WI38 (cell line): ENCODE data around the gene NNMT.
A peak's percentile ranks its signal among the peaks of the same experiment; 100 is the strongest.

Experiments used
- H3K4me3 ChIP-seq: 2 replicates; pipeline ENCODE4 v1.5.1; 2011; ENCODE audit warnings: low read depth, mild to moderate bottlenecking, control low read depth, low read length
- TF ChIP-seq, protein P1 (sequence below): IDR thresholded peaks from 2 replicates; pipeline ENCODE4 v1.5.1; 2012; ENCODE audit warnings: low read depth, mild to moderate bottlenecking, control low read depth, low read length

NNMT gene

DNA sequence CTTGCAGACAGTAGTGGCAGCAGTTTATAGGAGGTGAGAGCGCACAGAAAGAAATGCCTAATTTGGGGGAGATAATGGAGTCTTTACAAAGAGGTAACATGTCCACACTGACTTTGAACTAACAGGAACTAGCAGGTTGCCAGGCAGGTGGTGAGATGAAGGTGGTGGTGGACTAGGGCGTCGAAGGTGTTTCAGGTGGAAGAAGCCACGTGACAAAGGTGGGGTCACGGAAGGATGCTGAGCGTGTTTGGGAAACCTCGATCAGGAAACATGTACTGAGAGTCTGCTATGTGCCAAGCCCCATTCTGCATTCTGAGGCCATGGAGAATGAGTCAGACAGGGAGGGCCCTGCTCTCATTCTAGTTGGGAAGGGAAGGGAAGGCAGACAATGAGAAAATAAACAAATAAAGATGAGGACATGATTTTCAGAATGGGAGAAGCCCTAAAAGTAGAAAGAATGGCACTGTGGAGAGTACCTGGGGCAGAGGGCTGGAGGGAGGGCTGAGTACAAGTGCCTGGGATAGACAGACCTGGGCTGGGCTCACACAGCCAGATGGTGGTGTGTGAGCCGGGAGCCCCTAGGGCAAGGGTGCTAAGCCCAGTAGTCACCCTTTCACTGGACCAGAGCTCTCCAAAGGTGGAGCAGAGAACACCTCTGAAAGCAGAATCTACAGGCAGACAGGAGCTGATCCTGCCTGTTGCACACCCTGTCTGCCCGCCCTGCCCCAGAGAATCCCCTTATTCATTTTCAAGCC lies 16.2 kb upstream of the NNMT start:
- no peak overlapping the region for H3K4me3 ChIP-seq
- TF ChIP-seq, protein P1, sequence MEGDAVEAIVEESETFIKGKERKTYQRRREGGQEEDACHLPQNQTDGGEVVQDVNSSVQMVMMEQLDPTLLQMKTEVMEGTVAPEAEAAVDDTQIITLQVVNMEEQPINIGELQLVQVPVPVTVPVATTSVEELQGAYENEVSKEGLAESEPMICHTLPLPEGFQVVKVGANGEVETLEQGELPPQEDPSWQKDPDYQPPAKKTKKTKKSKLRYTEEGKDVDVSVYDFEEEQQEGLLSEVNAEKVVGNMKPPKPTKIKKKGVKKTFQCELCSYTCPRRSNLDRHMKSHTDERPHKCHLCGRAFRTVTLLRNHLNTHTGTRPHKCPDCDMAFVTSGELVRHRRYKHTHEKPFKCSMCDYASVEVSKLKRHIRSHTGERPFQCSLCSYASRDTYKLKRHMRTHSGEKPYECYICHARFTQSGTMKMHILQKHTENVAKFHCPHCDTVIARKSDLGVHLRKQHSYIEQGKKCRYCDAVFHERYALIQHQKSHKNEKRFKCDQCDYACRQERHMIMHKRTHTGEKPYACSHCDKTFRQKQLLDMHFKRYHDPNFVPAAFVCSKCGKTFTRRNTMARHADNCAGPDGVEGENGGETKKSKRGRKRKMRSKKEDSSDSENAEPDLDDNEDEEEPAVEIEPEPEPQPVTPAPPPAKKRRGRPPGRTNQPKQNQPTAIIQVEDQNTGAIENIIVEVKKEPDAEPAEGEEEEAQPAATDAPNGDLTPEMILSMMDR: no peak

DNA sequence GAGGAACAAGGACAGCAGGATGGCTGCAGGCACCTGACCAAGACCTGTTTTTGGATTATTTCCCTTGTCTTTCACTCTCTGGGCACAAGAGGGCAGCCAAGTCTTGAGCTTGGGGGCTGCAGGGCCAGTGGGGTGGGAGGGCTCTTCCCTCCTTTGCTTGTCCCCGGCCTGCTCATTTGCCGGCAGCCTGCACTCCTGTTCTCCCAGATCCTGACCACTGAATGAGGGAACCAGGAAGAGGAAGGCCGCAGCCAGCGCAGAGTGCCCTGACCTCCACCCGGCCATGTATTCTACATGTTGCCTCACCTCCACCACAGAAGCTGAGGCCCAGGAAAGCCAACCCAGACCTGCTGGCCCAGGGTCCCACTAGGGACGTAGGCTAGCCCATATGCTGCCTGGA lies 15.5 kb upstream of the NNMT start:
- H3K4me3 ChIP-seq: no peak overlapping the region
- TF ChIP-seq, protein P1: peak; percentile 64

DNA sequence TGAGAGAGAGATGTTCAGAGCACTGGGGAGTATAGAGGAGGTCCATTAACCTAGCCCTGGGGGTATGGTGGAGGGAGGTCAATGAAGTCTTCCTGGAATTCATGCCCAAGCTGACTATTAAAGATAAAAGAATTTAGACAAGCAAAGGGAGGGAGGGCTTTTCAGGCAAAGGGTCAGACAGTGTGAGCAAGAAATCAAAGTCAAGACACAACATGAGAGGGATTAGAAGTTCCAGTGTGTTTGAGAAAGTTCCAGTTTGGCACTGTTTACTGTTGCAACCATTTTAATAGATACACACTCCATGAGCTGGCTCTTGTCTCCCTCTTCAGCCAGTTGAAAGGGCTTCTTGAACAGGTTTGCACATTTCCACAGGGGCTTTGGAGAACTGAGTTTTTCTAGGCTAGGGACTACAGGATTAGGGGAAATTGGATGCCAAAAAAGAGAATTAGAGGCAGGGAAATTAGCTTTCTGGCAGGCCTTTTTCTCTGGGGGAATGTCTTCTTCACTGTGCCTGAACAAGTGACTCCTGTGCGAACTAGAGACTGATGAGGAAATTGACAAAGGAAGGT lies 14.7 kb upstream of the NNMT start:
- H3K4me3 ChIP-seq: no peak overlapping the region
- TF ChIP-seq, protein P1: no peak

GRCh38 chr11:114282488-114282887 lies 13.7 kb upstream of the NNMT start:
- TF ChIP-seq, protein P1: no peak
- H3K4me3 ChIP-seq: no peak overlapping the region

GRCh38 chr11:114283422-114283821 lies 12.8 kb upstream of the NNMT start:
- H3K4me3 ChIP-seq: no peak overlapping the region
- TF ChIP-seq, protein P1: no peak

- TF ChIP-seq, protein P1: no peak
- H3K4me3 ChIP-seq: no peak overlapping the region
These were observed 12.2 kb upstream of the NNMT start for GRCh38 chr11:114284021-114284420.

DNA sequence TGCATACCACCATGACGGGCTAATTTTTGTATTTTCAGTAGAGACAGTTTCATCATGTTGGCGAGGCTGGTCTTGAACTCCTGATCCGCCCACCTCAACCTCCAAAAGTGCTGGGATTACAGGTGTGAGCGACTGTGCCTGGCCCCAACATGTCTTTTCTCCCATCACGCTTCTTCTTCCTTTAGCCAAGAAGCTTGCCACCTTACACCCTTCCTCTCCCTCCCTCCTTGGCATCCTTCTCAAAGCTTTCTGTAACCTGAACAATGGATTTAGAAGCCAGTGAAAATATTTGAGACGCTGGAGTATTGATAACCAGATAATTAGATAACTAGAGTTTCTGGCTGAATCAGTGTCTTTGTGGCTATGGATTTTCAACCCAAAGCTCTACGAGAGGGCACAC lies 11.3 kb upstream of the NNMT start:
- H3K4me3 ChIP-seq: no peak overlapping the region
- TF ChIP-seq, protein P1: no peak
